Measurements from ENCODE around the gene PGD.

DNA sequence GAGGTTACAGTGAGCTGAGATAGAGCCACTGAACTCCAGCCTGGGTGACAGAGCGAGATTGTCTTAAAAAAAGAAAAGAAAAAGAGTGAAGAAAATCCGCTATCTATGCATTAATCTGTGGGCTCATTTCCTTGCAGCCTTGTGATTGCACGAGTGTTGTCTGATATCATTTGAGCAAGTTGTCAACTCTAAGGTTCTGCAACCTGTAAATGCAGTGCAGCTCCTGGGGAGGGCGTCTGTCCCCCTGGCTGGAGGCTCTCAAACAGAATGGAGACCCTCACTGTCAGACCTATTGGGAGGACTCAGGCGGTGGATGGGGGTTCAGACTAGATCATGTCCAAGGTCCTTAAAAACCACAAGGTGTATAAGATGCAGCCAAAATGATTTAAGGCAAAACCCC lies 57.2 kb downstream of the PGD start:
- TF ChIP-seq, protein P1, sequence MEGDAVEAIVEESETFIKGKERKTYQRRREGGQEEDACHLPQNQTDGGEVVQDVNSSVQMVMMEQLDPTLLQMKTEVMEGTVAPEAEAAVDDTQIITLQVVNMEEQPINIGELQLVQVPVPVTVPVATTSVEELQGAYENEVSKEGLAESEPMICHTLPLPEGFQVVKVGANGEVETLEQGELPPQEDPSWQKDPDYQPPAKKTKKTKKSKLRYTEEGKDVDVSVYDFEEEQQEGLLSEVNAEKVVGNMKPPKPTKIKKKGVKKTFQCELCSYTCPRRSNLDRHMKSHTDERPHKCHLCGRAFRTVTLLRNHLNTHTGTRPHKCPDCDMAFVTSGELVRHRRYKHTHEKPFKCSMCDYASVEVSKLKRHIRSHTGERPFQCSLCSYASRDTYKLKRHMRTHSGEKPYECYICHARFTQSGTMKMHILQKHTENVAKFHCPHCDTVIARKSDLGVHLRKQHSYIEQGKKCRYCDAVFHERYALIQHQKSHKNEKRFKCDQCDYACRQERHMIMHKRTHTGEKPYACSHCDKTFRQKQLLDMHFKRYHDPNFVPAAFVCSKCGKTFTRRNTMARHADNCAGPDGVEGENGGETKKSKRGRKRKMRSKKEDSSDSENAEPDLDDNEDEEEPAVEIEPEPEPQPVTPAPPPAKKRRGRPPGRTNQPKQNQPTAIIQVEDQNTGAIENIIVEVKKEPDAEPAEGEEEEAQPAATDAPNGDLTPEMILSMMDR (conservative IDR thresholded peaks at IDR 0.05 in 1 of 2, IDR thresholded peaks at IDR 0.05 in 1 of 2; ENCODE audit: extremely low read depth in 1 of 2, insufficient read depth in 1 of 2, low read depth in 1 of 2, low read length in 2 of 2) = peak in 1 of 2 donors; percentile 15
- no peak for TF ChIP-seq EZH2 (IDR thresholded peaks at IDR 0.05; ENCODE audit: borderline replicate concordance, low read length)

Data from mammary epithelial cell (primary cell).